IMR-90 (cell line): ENCODE measurements around the gene ZBED4. TPM values are rescaled to one million over a fixed set of nuclear protein-coding genes. Genes with fewer than 3 reads are reported as not detected.
A peak's percentile ranks its signal among the peaks of the same experiment; 100 is the strongest.
"Not testable (repeated sequence)": the region's sequence is repeated elsewhere in the genome, so short reads cannot be mapped to it uniquely, and the experiment has no call there.

Experiments used
- ATAC-seq: fragments of 200-7000 bp; cut with Tn5 transposase; 2 replicates; pipeline ENCODE4 v1.9.1; 2020; ENCODE audit warnings: low read depth, mild to moderate bottlenecking, moderate library complexity
- BruUV-seq: library from RNA; stranded (reverse); fragments of 400-500 nt; replicated peaks from 2 replicates; lab custom pipeline; 2021; lab: Mats Ljungman, UMichigan
- CTCF ChIA-PET: fragments of 300-600 bp; formaldehyde crosslinking; extraction: SDS; loops from one replicate; lab custom pipeline; 2021; ENCODE audit warnings: antibody characterized with exemption; lab: Yijun Ruan, JAX
- POLR2A ChIA-PET: fragments of 300-600 bp; sonication (Branson Sonifier 250); formaldehyde crosslinking; loops from one replicate; lab custom pipeline; 2022; ENCODE audit warnings: antibody characterized with exemption; ENCODE audit not compliant: unreplicated experiment; lab: Charles Lee
- DNase-seq: peaks from one replicate; pipeline ENCODE4 v3.0.0; 2013
- H2AFZ ChIP-seq: replicated peaks from 2 replicates; pipeline ENCODE3; 2013; ENCODE audit warnings: low read length, mild to moderate bottlenecking; ENCODE audit not compliant: poor library complexity
- H2AK5ac ChIP-seq: 2 replicates; pipeline ENCODE4 v1.6.1; 2013; ENCODE audit warnings: low read depth, low read length, inconsistent platforms
- H2AK9ac ChIP-seq: replicated peaks from 2 replicates; pipeline ENCODE3; 2013; ENCODE audit warnings: mild to moderate bottlenecking, low read depth, low read length, moderate library complexity; ENCODE audit not compliant: poor library complexity
- H2BK120ac ChIP-seq: 2 replicates; pipeline ENCODE4 v1.6.1; 2013; ENCODE audit warnings: low read depth, low read length, inconsistent platforms
- H2BK15ac ChIP-seq: 3 replicates; pipeline ENCODE4 v1.6.1; 2013; ENCODE audit warnings: low read depth, low read length, inconsistent platforms
- H2BK20ac ChIP-seq: 2 replicates; pipeline ENCODE4 v1.6.1; 2013; ENCODE audit warnings: low read depth, mild to moderate bottlenecking, inconsistent platforms, low read length, moderate library complexity
- H2BK5ac ChIP-seq: 2 replicates; pipeline ENCODE4 v1.6.1; 2013; ENCODE audit warnings: mild to moderate bottlenecking, low read depth, low read length, inconsistent platforms; ENCODE audit not compliant: poor library complexity, severe bottlenecking
- H3K14ac ChIP-seq: replicated peaks from 2 replicates; pipeline ENCODE4 v1.6.1; 2013; ENCODE audit warnings: low read depth, low read length, inconsistent platforms
- H3K18ac ChIP-seq: 2 replicates; pipeline ENCODE4 v1.6.1; 2013; ENCODE audit warnings: low read depth, low read length, control low read depth
- H3K23ac ChIP-seq: 2 replicates; pipeline ENCODE4 v1.6.1; 2013; ENCODE audit warnings: low read depth, low read length, inconsistent platforms
- H3K27ac ChIP-seq: 2 replicates; pipeline ENCODE4 v1.5.1; 2013; ENCODE audit warnings: mild to moderate bottlenecking, control low read depth, low read length; ENCODE audit not compliant: insufficient read depth
- H3K27me3 ChIP-seq: 2 replicates; pipeline ENCODE4 v1.6.1; 2013; ENCODE audit warnings: low read length; ENCODE audit not compliant: control insufficient read depth, insufficient read depth
- H3K36me3 ChIP-seq: 2 replicates; pipeline ENCODE4 v1.6.1; 2013; ENCODE audit warnings: low read length, mixed read lengths; ENCODE audit not compliant: control insufficient read depth, insufficient read depth
- H3K4ac ChIP-seq: 2 replicates; pipeline ENCODE4 v1.6.1; 2013; ENCODE audit warnings: low read depth, low read length, inconsistent platforms
- H3K4me1 ChIP-seq: 2 replicates; pipeline ENCODE4 v1.6.1; 2013; ENCODE audit warnings: low read length, mixed read lengths; ENCODE audit not compliant: control insufficient read depth, insufficient read depth
- H3K4me2 ChIP-seq: 2 replicates; pipeline ENCODE4 v1.6.1; 2013; ENCODE audit warnings: low read depth, mild to moderate bottlenecking, control low read depth, low read length, moderate library complexity
- H3K4me3 ChIP-seq: 2 replicates; pipeline ENCODE4 v1.5.1; 2013; ENCODE audit warnings: low read depth, mild to moderate bottlenecking, control low read depth, low read length, moderate library complexity; ENCODE audit not compliant: insufficient read depth
- H3K56ac ChIP-seq: 2 replicates; pipeline ENCODE4 v1.6.1; 2013; ENCODE audit warnings: low read length, inconsistent platforms; ENCODE audit not compliant: insufficient read depth; ENCODE audit errors: extremely low read depth
- H3K79me1 ChIP-seq, 2 experiments: 2 replicates each; pipeline ENCODE4 v1.6.1; 2013; ENCODE audit warnings: low read length in 2 of 2, inconsistent platforms in 1 of 2, low read depth in 1 of 2
- H3K9ac ChIP-seq: 2 replicates; pipeline ENCODE4 v1.6.1; 2013; ENCODE audit warnings: low read depth, low read length, control low read depth
- H3K9me1 ChIP-seq: 2 replicates; pipeline ENCODE4 v1.6.1; 2013; ENCODE audit warnings: low read length, inconsistent platforms; ENCODE audit not compliant: insufficient read depth
- H3K9me3 ChIP-seq: 2 replicates; pipeline ENCODE4 v1.6.1; 2013; ENCODE audit warnings: low read length; ENCODE audit not compliant: control insufficient read depth, insufficient read depth
- H4K20me1 ChIP-seq: 2 replicates; pipeline ENCODE4 v1.6.1; 2013; ENCODE audit warnings: low read length, inconsistent platforms; ENCODE audit not compliant: insufficient read depth
- H4K5ac ChIP-seq: 2 replicates; pipeline ENCODE4 v1.6.1; 2013; ENCODE audit warnings: mild to moderate bottlenecking, low read depth, low read length, control low read depth
- H4K8ac ChIP-seq, 2 experiments: 2 replicates each; pipeline ENCODE4 v1.6.1; 2013; ENCODE audit warnings: low read depth in 2 of 2, low read length in 2 of 2, control low read depth in 1 of 2, inconsistent platforms in 1 of 2
- H4K91ac ChIP-seq: 2 replicates; pipeline ENCODE4 v1.6.1; 2013; ENCODE audit warnings: low read depth, low read length, inconsistent platforms; ENCODE audit not compliant: insufficient read depth
- WGBS, 2 experiments: methylation state at CpG; one replicate each; pipeline versions ENCODE4 v1.1.5 to v1.1.7; 2013; ENCODE audit warnings: missing lambda C conversion rate in 2 of 2; ENCODE audit not compliant: insufficient read length in 1 of 2; ENCODE audit errors: extremely low coverage in 2 of 2; 5-methylcytosine and 5-hydroxymethylcytosine counted together
- dilution Hi-C: fragments of 300-500 bp; cut with HindIII; formaldehyde crosslinking; loops from one replicate; pipeline ENCODE4 v1.14.3; 2018; ENCODE audit warnings: low sequenced_read_pairs; ENCODE audit not compliant: unreplicated experiment
- in situ Hi-C: fragments of 300-500 bp; cut with MboI; formaldehyde crosslinking; loops from 3 replicates; pipeline ENCODE4 v1.14.3; 2019; ENCODE audit warnings: low sequenced_read_pairs, inconsistent platforms, mixed read lengths
- intact Hi-C: fragments of 100-400 bp; cut with micrococcal nuclease; formaldehyde crosslinking; loops from 2 replicates; pipeline ENCODE4 v1.10.0; 2022
- polyA plus RNA-seq, 3 experiments: library from polyadenylated mRNA; depleted of rRNA; stranded (reverse); fragments of >200 nt; gene quantifications; 2 replicates each; pipeline ENCODE4 v1.2.3, GENCODE V29; 2012; ENCODE audit warnings: low replicate concordance in 1 of 3
- total RNA-seq: library from RNA; depleted of rRNA; stranded (reverse); fragments of >200 nt; gene quantifications from 2 replicates; pipeline ENCODE4 v1.2.3, GENCODE V29; 2012

The ZBED4 gene
- total and polyA plus RNA-seq, 2 of the 4 experiments (the other 2 are of a cell fraction): 9.3 to 10.5 TPM

GRCh38 chr22:49821741-49822140, 31.9 kb upstream of the ZBED4 start:
- intact Hi-C loops, H3K4me3 ChIP-seq, H3K4me2 ChIP-seq, POLR2A ChIA-PET, H3K18ac ChIP-seq, BruUV-seq, H2AFZ ChIP-seq, H2BK120ac ChIP-seq, H2BK5ac ChIP-seq, H2AK9ac ChIP-seq, H3K56ac ChIP-seq, H3K4ac ChIP-seq, H4K5ac ChIP-seq, H2BK15ac ChIP-seq, H2AK5ac ChIP-seq, CTCF ChIA-PET, H3K9ac ChIP-seq, H4K8ac ChIP-seq, H3K14ac ChIP-seq, dilution Hi-C loops, H4K91ac ChIP-seq, H3K9me3 ChIP-seq, H3K27ac ChIP-seq, H3K27me3 ChIP-seq, H2BK20ac ChIP-seq, DNase-seq, ATAC-seq: not testable (repeated sequence)
- peaks cover 59% of the 10 kb centered on the region for H3K36me3 ChIP-seq
- peaks cover 0 to 71% of the 10 kb centered on the region in 2 experiments; a peak in 2 of 4 replicates for H3K79me1 ChIP-seq
- peaks cover 99% of the 10 kb centered on the region for H4K20me1 ChIP-seq
- 95% methylated on average over 11 of the region's 11 CpGs; no CpG with 5 or more reads in 1 of the 2 experiments for WGBS, 2 experiments
- peaks cover 10% of the 10 kb centered on the region for H3K4me1 ChIP-seq
- in situ Hi-C loops: loop anchor here (25.0 kb wide), 2 partner anchors 91 to 391 kb away; partner anchors contain the start of genes ALG12, CRELD2 and SELENOO
- H3K9me1 ChIP-seq: peaks cover 29% of the 10 kb centered on the region
- H3K23ac ChIP-seq: 0 out of 2 replicates have a peak overlapping the region, but pooled peaks have one; percentile 33
